Suppressor macrophage treated with lipopolysaccharide for 1 hour (primary cell): Measurements from ENCODE around the gene ACOT9.
"Not testable (repeated sequence)": the region's sequence is repeated elsewhere in the genome, so short reads cannot be mapped to it uniquely, and the experiment has no call there.

Source experiments
- DNase-seq, 3 donors: peaks; one replicate each; pipeline ENCODE4 v3.0.0-alpha.2; 2020 to 2022

The ACOT9 gene

GRCh38 chrX:23742697-23743622 lies at the start of gene ACOT9:
Gene ACOT9, minus strand, starts transcription at chrX:23743276. Its CDS starts 132 bp downstream, at chrX:23743144.
- peak; percentile 91 to 94 (median 93) for DNase-seq

- DNase-seq, result no peak
Observed at GRCh38 chrX:23790155-23790497, 47.0 kb upstream of the ACOT9 start.

- no peak for DNase-seq
Observed at GRCh38 chrX:23789386-23790154, 46.5 kb upstream of the ACOT9 start.

- no peak for DNase-seq
Observed at GRCh38 chrX:23788946-23789345, 45.9 kb upstream of the ACOT9 start.

GRCh38 chrX:23788521-23788920 lies 45.4 kb upstream of the ACOT9 start:
- DNase-seq, result peak in 1 of 3 donors; percentile 38

- DNase-seq, result no peak
Observed at GRCh38 chrX:23787745-23788118, 44.7 kb upstream of the ACOT9 start.

- DNase-seq, result peak; percentile 59 to 72 (median 70)
Observed at GRCh38 chrX:23786268-23786815, 43.3 kb upstream of the ACOT9 start.

GRCh38 chrX:23785580-23785979 lies 42.5 kb upstream of the ACOT9 start:
- peak in 1 of 3 donors; percentile 33 for DNase-seq

- peak; percentile 53 to 81 (median 68) for DNase-seq
Observed at GRCh38 chrX:23784470-23785331, 41.6 kb upstream of the ACOT9 start.

GRCh38 chrX:23783589-23784469 lies 40.8 kb upstream of the ACOT9 start:
- DNase-seq, result no peak

GRCh38 chrX:23782863-23783588 lies 40.0 kb upstream of the ACOT9 start, which contains the start of gene SAT1:
Gene SAT1, plus strand, starts transcription at chrX:23783173. Its CDS starts 179 bp downstream, at chrX:23783352.
- peak; percentile 96 to 97 (median 97) for DNase-seq

GRCh38 chrX:23782455-23782854 lies 39.4 kb upstream of the ACOT9 start:
- peak in 2 of 3 donors; percentile 47 to 61 for DNase-seq

GRCh38 chrX:23779025-23779424 lies 35.9 kb upstream of the ACOT9 start:
- no peak for DNase-seq

GRCh38 chrX:23776363-23776762 lies 33.3 kb upstream of the ACOT9 start:
- DNase-seq, result no peak

- DNase-seq, result peak; percentile 73 to 92 (median 83)
Observed at GRCh38 chrX:23773601-23774175, 30.6 kb upstream of the ACOT9 start.

GRCh38 chrX:23771086-23771485 lies 28.0 kb upstream of the ACOT9 start:
- DNase-seq, result not testable (repeated sequence)

GRCh38 chrX:23770142-23770541 lies 27.1 kb upstream of the ACOT9 start:
- no peak for DNase-seq

- no peak for DNase-seq
Observed at GRCh38 chrX:23766650-23767551, 23.8 kb upstream of the ACOT9 start.

- no peak for DNase-seq
Observed at GRCh38 chrX:23765868-23766267, 22.8 kb upstream of the ACOT9 start.
